Measurements from ENCODE around the gene ZBTB45. TPM values are rescaled to one million over a fixed set of nuclear protein-coding genes. Genes with fewer than 3 reads are reported as not detected.

ZBTB45 gene
- total and polyA plus RNA-seq, 10 of the 15 experiments (the other 5 are each of a cell fraction or from before 2014, with no cell fraction given), result 0.29 to 17.2 (median 4.2) TPM

GRCh38 chr19:58551123-58551497, 31.5 kb upstream of the ZBTB45 start:
- ChIA-PET RAD21 (ENCODE audit: unreplicated experiment) (no interaction called here), CTCF (no interaction called here), SMC1A (ENCODE audit: uncharacterized antibody, unreplicated experiment) (no interaction called here), POLR2A (no interaction called here)
- Histone ChIP-seq H3K27me3 (replicated peaks in 1 of 2; ENCODE audit: control insufficient read depth in 2 of 2, insufficient read depth in 2 of 2, low read length in 1 of 2) (no peaks in the 10 kb centered on the region), H3K79me2 (ENCODE audit: control insufficient read depth, insufficient read depth, low read length) (peaks cover 43% of the 10 kb centered on the region), H3K4me1 (ENCODE audit: control insufficient read depth, insufficient read depth, low read length) (peaks cover 23% of the 10 kb centered on the region), H3K27ac (ENCODE audit: control insufficient read depth, insufficient read depth) (no peak overlapping the region), H3K4me2 (ENCODE audit: control insufficient read depth, insufficient read depth) (no peak overlapping the region), H3K9ac (ENCODE audit: control insufficient read depth, insufficient read depth, low read length) (no peak overlapping the region), H3K36me3 (ENCODE audit: control insufficient read depth in 2 of 2, insufficient read depth in 2 of 2, low read length in 1 of 2) (peaks cover 28 to 52% of the 10 kb centered on the region in 2 experiments; a peak in 3 of 4 replicates), H3K9me3 (replicated peaks; ENCODE audit: control insufficient read depth, insufficient read depth, low read length) (no peaks in the 10 kb centered on the region), H3K4me3 (no peak overlapping the region), H4K20me1 (ENCODE audit: control insufficient read depth, insufficient read depth) (peaks cover 6% of the 10 kb centered on the region), H2AFZ (ENCODE audit: control insufficient read depth, low read depth, low read length) (no peak overlapping the region)
- intact Hi-C loops (cut with micrococcal nuclease; ENCODE audit: unreplicated experiment), result no loop called here
- in situ Hi-C loops (cut with MboI), result no loop called here
- TF ChIP-seq POLR2AphosphoS5 (IDR thresholded peaks at IDR 0.05; ENCODE audit: low read length) (peak; percentile 6; the same call in 1 of the 2 replicates), POLR2A (IDR thresholded peaks at IDR 0.05; ENCODE audit: low read depth, low read length) (peak; percentile 40; the same call in 1 of the 2 replicates), NFYB (IDR thresholded peaks at IDR 0.05; ENCODE audit: insufficient read depth, low read depth, low read length) (no peak)
- BruUV-seq (replicated peaks), result no TSS peak
- FAIRE-seq (no peak), DNase-seq (ENCODE audit: low read depth, low spot score) (no peak), ATAC-seq (no peak)
- WGBS (ENCODE audit: insufficient coverage, insufficient replicate concordance, low lambda C conversion rate, missing lambda C conversion rate), result 79% methylated on average over 1 of the region's 1 CpG

GRCh38 chr19:58550362-58551122, 30.9 kb upstream of the ZBTB45 start:
- ATAC-seq (no peak), FAIRE-seq (no peak), DNase-seq (ENCODE audit: low read depth, low spot score) (no peak)
- Histone ChIP-seq H3K36me3 (ENCODE audit: control insufficient read depth in 2 of 2, insufficient read depth in 2 of 2, low read length in 1 of 2) (peaks cover 32 to 50% of the 10 kb centered on the region in 2 experiments; a peak in 3 of 4 replicates), H3K4me1 (ENCODE audit: control insufficient read depth, insufficient read depth, low read length) (peaks cover 24% of the 10 kb centered on the region), H3K27ac (ENCODE audit: control insufficient read depth, insufficient read depth) (no peak overlapping the region), H4K20me1 (ENCODE audit: control insufficient read depth, insufficient read depth) (peaks cover 12% of the 10 kb centered on the region), H3K4me2 (ENCODE audit: control insufficient read depth, insufficient read depth) (no peak overlapping the region), H3K79me2 (ENCODE audit: control insufficient read depth, insufficient read depth, low read length) (peaks cover 45% of the 10 kb centered on the region), H3K9ac (ENCODE audit: control insufficient read depth, insufficient read depth, low read length) (no peak overlapping the region), H3K27me3 (replicated peaks in 1 of 2; ENCODE audit: control insufficient read depth in 2 of 2, insufficient read depth in 2 of 2, low read length in 1 of 2) (no peaks in the 10 kb centered on the region), H3K9me3 (replicated peaks; ENCODE audit: control insufficient read depth, insufficient read depth, low read length) (no peaks in the 10 kb centered on the region), H3K4me3 (no peak overlapping the region), H2AFZ (ENCODE audit: control insufficient read depth, low read depth, low read length) (no peak overlapping the region)
- intact Hi-C loops (cut with micrococcal nuclease; ENCODE audit: unreplicated experiment) (no loop called here), in situ Hi-C loops (cut with MboI) (no loop called here)
- ChIA-PET POLR2A (no interaction called here), CTCF (no interaction called here), SMC1A (ENCODE audit: uncharacterized antibody, unreplicated experiment) (no interaction called here), RAD21 (ENCODE audit: unreplicated experiment) (no interaction called here)
- 0 out of 2 replicates have a peak, but pooled peaks have one; percentile 17 for TF ChIP-seq BACH1 (IDR thresholded peaks at IDR 0.05; ENCODE audit: borderline replicate concordance)
- TF ChIP-seq POLR2A (IDR thresholded peaks at IDR 0.05; ENCODE audit: low read depth, low read length), result peak; percentile 4; the same call in 1 of the 2 replicates
- TF ChIP-seq MLLT1 (IDR thresholded peaks at IDR 0.05), result no peak
- peak; percentile 43; the same call in 1 of the 2 replicates for TF ChIP-seq SMAD5 (IDR thresholded peaks at IDR 0.05; ENCODE audit: low read depth)
- no peak for TF ChIP-seq E2F8 (IDR thresholded peaks at IDR 0.05; ENCODE audit: low read depth, partially characterized antibody)
- TF ChIP-seq POLR2AphosphoS5 (IDR thresholded peaks at IDR 0.05; ENCODE audit: low read length), result peak; percentile 28
- TF ChIP-seq POLR2AphosphoS2 (IDR thresholded peaks at IDR 0.05; ENCODE audit: low read depth, low read length), result peak; percentile 46; the same call in 1 of the 2 replicates
- WGBS (ENCODE audit: insufficient coverage, insufficient replicate concordance, low lambda C conversion rate, missing lambda C conversion rate), result 90% methylated on average over 11 of the region's 13 CpGs
- BruUV-seq (replicated peaks), result no TSS peak

Data from GM12878 (cell line).